Fibroblast of pulmonary artery (primary cell): ENCODE measurements around the gene DELE1.
"Not testable (repeated sequence)": the region's sequence is repeated elsewhere in the genome, so short reads cannot be mapped to it uniquely, and the experiment has no call there.

Experiments
- DNase-seq: peaks from one replicate; pipeline ENCODE4 v3.0.0-alpha.2; 2010; ENCODE audit warnings: low read depth
- H3K4me3 ChIP-seq: replicated peaks from 2 replicates; pipeline ENCODE4 v1.5.1; 2011; ENCODE audit warnings: low read depth, mild to moderate bottlenecking, control low read depth, low read length, moderate library complexity
- TF ChIP-seq, protein P1 (sequence below): IDR thresholded peaks from 2 replicates; pipeline ENCODE4 v1.5.1; 2011; ENCODE audit warnings: mild to moderate bottlenecking, control low read depth, low read length, inconsistent platforms; ENCODE audit errors: missing control alignments

Gene DELE1

GRCh38 chr5:141881886-141882285, 41.8 kb upstream of the DELE1 start:
- DNase-seq, result no peak
- no peak overlapping the region for H3K4me3 ChIP-seq
- TF ChIP-seq, protein P1, sequence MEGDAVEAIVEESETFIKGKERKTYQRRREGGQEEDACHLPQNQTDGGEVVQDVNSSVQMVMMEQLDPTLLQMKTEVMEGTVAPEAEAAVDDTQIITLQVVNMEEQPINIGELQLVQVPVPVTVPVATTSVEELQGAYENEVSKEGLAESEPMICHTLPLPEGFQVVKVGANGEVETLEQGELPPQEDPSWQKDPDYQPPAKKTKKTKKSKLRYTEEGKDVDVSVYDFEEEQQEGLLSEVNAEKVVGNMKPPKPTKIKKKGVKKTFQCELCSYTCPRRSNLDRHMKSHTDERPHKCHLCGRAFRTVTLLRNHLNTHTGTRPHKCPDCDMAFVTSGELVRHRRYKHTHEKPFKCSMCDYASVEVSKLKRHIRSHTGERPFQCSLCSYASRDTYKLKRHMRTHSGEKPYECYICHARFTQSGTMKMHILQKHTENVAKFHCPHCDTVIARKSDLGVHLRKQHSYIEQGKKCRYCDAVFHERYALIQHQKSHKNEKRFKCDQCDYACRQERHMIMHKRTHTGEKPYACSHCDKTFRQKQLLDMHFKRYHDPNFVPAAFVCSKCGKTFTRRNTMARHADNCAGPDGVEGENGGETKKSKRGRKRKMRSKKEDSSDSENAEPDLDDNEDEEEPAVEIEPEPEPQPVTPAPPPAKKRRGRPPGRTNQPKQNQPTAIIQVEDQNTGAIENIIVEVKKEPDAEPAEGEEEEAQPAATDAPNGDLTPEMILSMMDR, result no peak

DNA sequence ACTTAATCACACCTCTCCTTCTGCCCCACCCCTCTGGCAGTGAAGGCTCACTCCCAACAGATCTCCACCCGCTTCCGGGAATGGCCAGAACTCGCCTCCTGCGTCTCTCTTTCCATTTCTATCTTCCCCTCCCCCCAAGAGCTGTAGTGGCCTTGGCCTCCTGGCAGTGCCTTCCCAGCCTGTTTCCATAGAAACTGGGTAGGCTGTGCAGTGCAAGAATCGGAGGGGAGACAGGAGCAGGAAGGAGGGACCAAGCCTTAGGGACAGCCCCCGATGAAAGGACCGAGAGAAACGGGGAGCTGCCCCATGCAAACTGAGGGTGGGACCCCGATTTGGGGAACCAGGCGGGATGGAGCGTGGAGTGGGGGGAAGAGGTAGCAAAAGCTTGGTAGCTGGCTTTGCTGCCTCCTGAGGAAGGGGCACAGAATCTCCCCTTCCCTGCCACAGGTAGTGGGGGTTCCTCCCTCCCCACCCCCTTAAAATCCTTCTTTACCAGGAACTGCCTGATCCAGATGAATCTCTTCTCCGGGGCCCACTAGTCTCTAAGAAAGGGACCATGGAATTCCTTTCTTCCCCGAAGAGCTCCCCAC, 41.0 kb upstream of the DELE1 start:
- H3K4me3 ChIP-seq, result no peak overlapping the region
- DNase-seq, result no peak
- TF ChIP-seq, protein P1, result no peak

GRCh38 chr5:141883184-141883891, 40.3 kb upstream of the DELE1 start:
- no peak overlapping the region for H3K4me3 ChIP-seq
- TF ChIP-seq, protein P1, result no peak
- DNase-seq, result peak; percentile 50

- no peak for DNase-seq
- H3K4me3 ChIP-seq, result no peak overlapping the region
- TF ChIP-seq, protein P1, result no peak
Observed at GRCh38 chr5:141883892-141884318, 39.8 kb upstream of the DELE1 start.

DNA sequence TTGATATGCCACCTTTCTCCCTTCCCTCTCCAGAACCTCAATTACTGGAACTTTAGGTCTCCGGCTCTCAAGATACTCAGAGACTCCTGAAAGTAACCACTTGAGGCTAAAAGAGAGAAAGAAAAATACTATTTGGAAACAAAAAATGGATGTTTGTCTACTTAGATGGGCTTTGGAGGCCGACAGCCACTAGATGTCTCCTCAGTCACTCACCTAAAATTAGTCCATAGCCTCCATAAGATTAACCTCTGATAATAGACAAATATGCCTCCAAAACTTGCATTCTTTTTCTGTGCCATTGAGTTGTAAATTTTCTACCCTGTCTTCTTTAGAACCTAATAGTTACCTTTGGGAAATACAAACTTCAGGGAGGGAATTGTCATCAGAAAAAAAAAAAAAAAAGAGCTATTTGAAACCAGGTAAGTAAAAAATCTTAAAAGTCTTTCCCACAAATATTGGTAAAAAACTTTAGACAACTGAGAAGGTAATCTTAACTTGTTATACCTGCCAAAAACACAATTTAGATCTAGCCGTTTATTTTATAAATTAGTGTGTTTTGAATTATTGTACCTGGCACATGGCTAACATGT, 34.3 kb upstream of the DELE1 start:
- H3K4me3 ChIP-seq, result no peak overlapping the region
- TF ChIP-seq, protein P1, result peak; percentile 52
- DNase-seq, result peak; percentile 37

GRCh38 chr5:141890429-141890828, 33.2 kb upstream of the DELE1 start:
- not testable (repeated sequence) for H3K4me3 ChIP-seq, DNase-seq

DNA sequence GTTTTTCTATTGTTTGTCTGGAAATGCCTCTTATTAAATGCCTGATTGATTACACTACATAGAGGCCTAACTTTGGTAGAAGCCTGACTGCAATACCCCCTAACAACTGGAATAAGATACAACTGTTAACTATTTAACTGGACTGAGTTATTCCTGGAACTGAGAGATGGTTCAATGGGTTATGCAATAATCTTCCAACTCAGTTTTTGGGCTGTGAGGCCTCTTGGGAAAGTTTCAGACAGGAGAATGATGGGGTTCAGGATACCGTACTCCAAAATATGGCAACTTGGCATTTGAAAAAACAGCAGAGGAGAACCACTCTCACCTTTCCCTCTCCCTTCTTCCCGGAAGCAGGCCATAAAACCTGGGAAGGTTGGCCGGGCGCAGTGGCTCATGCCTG, 26.2 kb upstream of the DELE1 start:
- no peak for DNase-seq
- TF ChIP-seq, protein P1, result no peak
- H3K4me3 ChIP-seq, result no peak overlapping the region
